H1 (cell line): Measurements from ENCODE around the gene DPYD. TPM values are rescaled to one million over a fixed set of nuclear protein-coding genes. Genes with fewer than 3 reads are reported as not detected.

Source experiments
- CTCF ChIA-PET: fragments of 300-600 bp; sonication (Branson Sonifier 250); formaldehyde crosslinking; loops from one replicate; lab custom pipeline; 2021; ENCODE audit not compliant: partially characterized antibody; lab: Charles Lee
- POLR2A ChIA-PET: fragments of 300-600 bp; sonication (Branson Sonifier 250); formaldehyde crosslinking; loops from one replicate; lab custom pipeline; 2021; ENCODE audit warnings: inconsistent platforms; ENCODE audit not compliant: partially characterized antibody; lab: Charles Lee
- DNase-seq, 2 experiments: peaks; one replicate each; pipeline versions ENCODE4 v3.0.0 to v3.0.0-alpha.2; 2010 to 2022; ENCODE audit warnings: low spot score in 2 of 2, low read depth in 1 of 2, mixed read lengths in 1 of 2
- FAIRE-seq: peaks from 2 replicates; lab custom pipeline; 2011; peaks lifted over from hg19 to GRCh38; lab: Jason Lieb, UNC
- H2AFZ ChIP-seq: 2 replicates; pipeline ENCODE4 v1.8.1; 2012; ENCODE audit warnings: low read length, inconsistent platforms
- H2AK5ac ChIP-seq: 2 replicates; pipeline ENCODE4 v1.6.1; 2013; ENCODE audit warnings: low read depth, low read length
- H2BK120ac ChIP-seq: replicated peaks from 2 replicates; pipeline ENCODE3; 2013; ENCODE audit warnings: low read depth, low read length, inconsistent platforms
- H2BK12ac ChIP-seq: 2 replicates; pipeline ENCODE4 v1.6.1; 2013; ENCODE audit warnings: low read depth, low read length
- H2BK15ac ChIP-seq: 2 replicates; pipeline ENCODE4 v1.6.1; 2013; ENCODE audit warnings: low read length
- H2BK20ac ChIP-seq: 2 replicates; pipeline ENCODE4 v1.6.1; 2013; ENCODE audit warnings: low read length
- H2BK5ac ChIP-seq: 2 replicates; pipeline ENCODE4 v1.6.1; 2013; ENCODE audit warnings: low read depth, low read length
- H3K14ac ChIP-seq: 2 replicates; pipeline ENCODE4 v1.6.1; 2013; ENCODE audit warnings: inconsistent platforms; ENCODE audit not compliant: insufficient read length
- H3K18ac ChIP-seq: 2 replicates; pipeline ENCODE4 v1.6.1; 2013; ENCODE audit warnings: low read length; ENCODE audit errors: extremely low read depth
- H3K23ac ChIP-seq: 2 replicates; pipeline ENCODE4 v1.6.1; 2013; ENCODE audit warnings: inconsistent platforms; ENCODE audit not compliant: insufficient read length
- H3K23me2 ChIP-seq: 2 replicates; pipeline ENCODE4 v1.6.1; 2013; ENCODE audit warnings: low read depth, low read length
- H3K27ac ChIP-seq: 2 replicates; pipeline ENCODE4 v1.6.1; 2011; ENCODE audit warnings: low read depth, low read length, inconsistent platforms
- H3K27me3 ChIP-seq, 4 experiments: replicated peaks in 1 of 4; 1 replicate in 1 of 4; 2 replicates in 3 of 4; pipeline versions ENCODE4 v1.6.1 to v1.8.1; 2011 to 2013; ENCODE audit warnings: low read length in 3 of 4, mild to moderate bottlenecking in 3 of 4, inconsistent platforms in 2 of 4, mixed read lengths in 2 of 4, moderate library complexity in 1 of 4; ENCODE audit not compliant: control insufficient read depth in 3 of 4, insufficient read depth in 3 of 4; ENCODE audit errors: extremely low read depth in 1 of 4
- H3K36me3 ChIP-seq, 4 experiments: 2 replicates each; pipeline versions ENCODE4 v1.6.1 to v1.8.1; 2011 to 2013; ENCODE audit warnings: mild to moderate bottlenecking in 4 of 4, low read length in 3 of 4, moderate library complexity in 2 of 4, control low read depth in 1 of 4, inconsistent platforms in 1 of 4; ENCODE audit not compliant: insufficient read depth in 4 of 4, control insufficient read depth in 2 of 4
- H3K4ac ChIP-seq: replicated peaks from 2 replicates; pipeline ENCODE3; 2013; ENCODE audit warnings: low read length, low read depth, mixed read lengths, inconsistent platforms; ENCODE audit not compliant: insufficient read length
- H3K4me1 ChIP-seq, 4 experiments: replicated peaks in 1 of 4; 1 replicate in 1 of 4; 2 replicates in 3 of 4; pipeline versions ENCODE4 v1.6.1 to v1.8.1; 2011 to 2013; ENCODE audit warnings: low read length in 3 of 4, inconsistent platforms in 2 of 4, mixed read lengths in 1 of 4; ENCODE audit not compliant: insufficient read depth in 4 of 4, control insufficient read depth in 3 of 4
- H3K4me2 ChIP-seq, 2 experiments: 2 replicates each; pipeline versions ENCODE4 v1.6.1 to v1.8.1; 2011 to 2013; ENCODE audit warnings: low read depth in 2 of 2, low read length in 2 of 2, control low read depth in 1 of 2, inconsistent platforms in 1 of 2, mild to moderate bottlenecking in 1 of 2; ENCODE audit not compliant: insufficient read depth in 1 of 2
- H3K4me3 ChIP-seq, 4 experiments: fragments of 200-600, 300-600 bp in 1 of 4; sonication (generic), shearing (Covaris generic), sonication (Bioruptor Twin) in 1 of 4; 2 replicates each; pipeline versions ENCODE4 v1.5.1 to v1.8.1; 2011 to 2016; ENCODE audit warnings: low read length in 4 of 4, low read depth in 3 of 4, control low read depth in 2 of 4, inconsistent platforms in 2 of 4, mild to moderate bottlenecking in 2 of 4, mixed read lengths in 1 of 4, moderate library complexity in 1 of 4; ENCODE audit not compliant: insufficient read depth in 2 of 4; ENCODE audit errors: extremely low read depth in 1 of 4
- H3K56ac ChIP-seq: replicated peaks from 2 replicates; pipeline ENCODE3; 2013; ENCODE audit warnings: low read depth, mild to moderate bottlenecking, mixed read lengths, low read length, inconsistent platforms; ENCODE audit not compliant: insufficient read length
- H3K79me1 ChIP-seq: 2 replicates; pipeline ENCODE4 v1.6.1; 2013; ENCODE audit warnings: low read depth, low read length, control low read depth
- H3K79me2 ChIP-seq, 2 experiments: 2 replicates each; pipeline versions ENCODE4 v1.6.1 to v1.8.1; 2012 to 2013; ENCODE audit warnings: low read length in 2 of 2, mild to moderate bottlenecking in 2 of 2, inconsistent platforms in 1 of 2; ENCODE audit not compliant: insufficient read depth in 2 of 2, control insufficient read depth in 1 of 2
- H3K9ac ChIP-seq, 4 experiments: replicated peaks in 1 of 4; 1 replicate in 1 of 4; 2 replicates in 3 of 4; pipeline versions ENCODE4 v1.6.1 to v1.8.1; 2011 to 2013; ENCODE audit warnings: low read depth in 3 of 4, low read length in 3 of 4, control low read depth in 2 of 4, mild to moderate bottlenecking in 2 of 4, moderate library complexity in 2 of 4, inconsistent platforms in 1 of 4; ENCODE audit errors: extremely low read depth in 1 of 4
- H3K9me3 ChIP-seq, 2 experiments: 2 replicates each; pipeline versions ENCODE4 v1.6.1 to v1.8.1; 2012 to 2013; ENCODE audit warnings: mild to moderate bottlenecking in 2 of 2, moderate library complexity in 2 of 2, control low read depth in 1 of 2, inconsistent platforms in 1 of 2, low read depth in 1 of 2, low read length in 1 of 2, mixed read lengths in 1 of 2; ENCODE audit not compliant: insufficient read depth in 2 of 2
- H4K20me1 ChIP-seq, 2 experiments: replicated peaks in 1 of 2; 2 replicates each; pipeline versions ENCODE3 to v1.8.1; 2011 to 2013; ENCODE audit warnings: inconsistent platforms in 2 of 2, low read length in 2 of 2, mild to moderate bottlenecking in 1 of 2; ENCODE audit not compliant: insufficient read depth in 2 of 2, control insufficient read depth in 1 of 2
- H4K5ac ChIP-seq: 2 replicates; pipeline ENCODE4 v1.6.1; 2013; ENCODE audit warnings: low read length, low read depth, mixed read lengths, inconsistent platforms; ENCODE audit not compliant: insufficient read length
- H4K8ac ChIP-seq: 2 replicates; pipeline ENCODE4 v1.8.0; 2013; ENCODE audit warnings: mild to moderate bottlenecking, moderate library complexity, low read length, inconsistent platforms; ENCODE audit not compliant: insufficient read depth; ENCODE audit errors: extremely low read depth
- H4K91ac ChIP-seq: replicated peaks from 2 replicates; pipeline ENCODE3; 2013; ENCODE audit warnings: low read length, mixed read lengths, inconsistent platforms; ENCODE audit not compliant: insufficient read length
- CTBP2 ChIP-seq: IDR thresholded peaks from 2 replicates; pipeline ENCODE4 v1.7.0; 2011; ENCODE audit warnings: borderline replicate concordance, mild to moderate bottlenecking, moderate library complexity, mixed read lengths, low read length; ENCODE audit not compliant: insufficient read depth, insufficient read length
- E2F6 ChIP-seq: IDR thresholded peaks from 2 replicates; pipeline ENCODE4 v1.6.1; 2012; ENCODE audit warnings: inconsistent platforms
- EGR1 ChIP-seq: IDR thresholded peaks from 2 replicates; pipeline ENCODE4 v1.6.1; 2011; ENCODE audit warnings: low read depth, low read length, borderline replicate concordance
- FOSL1 ChIP-seq: IDR thresholded peaks from 2 replicates; pipeline ENCODE4 v1.6.1; 2011; ENCODE audit warnings: mild to moderate bottlenecking, low read depth, low read length, moderate library complexity; ENCODE audit not compliant: insufficient read depth
- KDM4A ChIP-seq: IDR thresholded peaks from one replicate; pipeline ENCODE4 v1.7.1; 2012; ENCODE audit warnings: low read depth, mild to moderate bottlenecking, moderate library complexity, low read length, inconsistent platforms; ENCODE audit not compliant: severe bottlenecking
- NANOG ChIP-seq: IDR thresholded peaks from 2 replicates; pipeline ENCODE4 v1.6.1; 2011; ENCODE audit warnings: low read length, low read depth, mild to moderate bottlenecking, inconsistent platforms; ENCODE audit not compliant: insufficient read depth, poor library complexity, severe bottlenecking
- PHF8 ChIP-seq: fragments of 200-600 bp; sonication (generic); conservative IDR thresholded peaks from 2 replicates; pipeline ENCODE4 v1.7.1; 2012; ENCODE audit warnings: low read depth, mild to moderate bottlenecking, inconsistent platforms, low read length, moderate library complexity
- POLR2A ChIP-seq, 2 experiments: IDR thresholded peaks; 1 replicate in 1 of 2; 2 replicates in 1 of 2; pipeline ENCODE4 v1.6.1; 2011; ENCODE audit warnings: low read depth in 2 of 2, low read length in 2 of 2, mild to moderate bottlenecking in 2 of 2; ENCODE audit errors: control extremely low read depth in 1 of 2
- RFX5 ChIP-seq: IDR thresholded peaks from 2 replicates; pipeline ENCODE4 v1.6.1; 2011; ENCODE audit warnings: low read depth, low read length, improper control_type of control experiment, borderline replicate concordance
- RNF2 ChIP-seq: fragments of 200-900, 300-1000 bp; sonication (generic); IDR thresholded peaks from 2 replicates; pipeline ENCODE4 v1.7.1; 2016; ENCODE audit warnings: borderline replicate concordance, low read depth, mild to moderate bottlenecking, antibody characterized with exemption, low read length; ENCODE audit not compliant: poor library complexity, severe bottlenecking; ENCODE audit errors: missing control alignments
- SUZ12 ChIP-seq: fragments of 200-600 bp; sonication (generic); IDR thresholded peaks from 2 replicates; pipeline ENCODE4 v1.6.1; 2012; ENCODE audit warnings: mild to moderate bottlenecking, inconsistent platforms, low read length, moderate library complexity, mixed read lengths
- TBP ChIP-seq: IDR thresholded peaks from 2 replicates; pipeline ENCODE4 v1.6.1; 2011; ENCODE audit warnings: low read depth, low read length, improper control_type of control experiment
- ZNF274 ChIP-seq: IDR thresholded peaks from 2 replicates; pipeline ENCODE4 v1.7.0; 2012; ENCODE audit warnings: low read length, borderline replicate concordance; ENCODE audit errors: extremely low read depth
- polyA plus RNA-seq, 7 experiments: library from polyadenylated mRNA; depleted of rRNA in 3 of 7; stranded (reverse) in 5 of 7; unstranded in 2 of 7; fragments of >200 nt in 5 of 7; fragments of 200-250 nt in 2 of 7; gene quantifications; 1 replicate in 5 of 7; 2 replicates in 1 of 7; 4 replicates in 1 of 7; pipeline versions ENCODE4 v1.2.1 to v1.2.3, GENCODE V29; 2011 to 2013; ENCODE audit warnings: missing spikeins in 2 of 7, mixed read lengths in 2 of 7
- total RNA-seq: library from RNA; stranded (reverse); fragmentation: NEBNext Ultra II Directional; extraction: Animal tissue kit (Norgen Biotek cat#: 25700); gene quantifications from 2 replicates; pipeline ENCODE4 v1.2.1, GENCODE V29; 2021

The DPYD gene
- total and polyA plus RNA-seq, 2 of the 8 experiments (the other 6 are each of a cell fraction or from before 2014, with no cell fraction given): 0.29 to 0.73 TPM

GRCh38 chr1:97461782-97462181 is 459.1 kb downstream of the DPYD start:
- Histone ChIP-seq H2AFZ (no peak overlapping the region), H3K56ac (no peak overlapping the region), H3K27ac (no peak overlapping the region), H3K9ac (no peak overlapping the region), H4K91ac (no peak overlapping the region), H3K18ac (no peak overlapping the region), H2AK5ac (no peak overlapping the region), H3K27me3 (no peaks in the 10 kb centered on the region), H3K4me1 (no peaks in the 10 kb centered on the region), H3K4me2 (no peak overlapping the region), H2BK15ac (no peak overlapping the region), H2BK20ac (no peak overlapping the region), H3K14ac (no peak overlapping the region), H3K4me3 (no peak overlapping the region), H4K8ac (no peak overlapping the region), H2BK12ac (no peak overlapping the region), H3K23ac (no peak overlapping the region), H3K79me1 (no peaks in the 10 kb centered on the region), H3K4ac (no peak overlapping the region), H4K20me1 (no peaks in the 10 kb centered on the region), H3K9me3 (peaks cover 10 to 12% of the 10 kb centered on the region in 2 experiments), H2BK5ac (no peak overlapping the region), H2BK120ac (no peak overlapping the region), H3K79me2 (no peaks in the 10 kb centered on the region), H3K23me2 (no peaks in the 10 kb centered on the region), H3K36me3 (no peaks in the 10 kb centered on the region), H4K5ac (no peak overlapping the region)
- no peak for DNase-seq
- CTCF ChIA-PET: interaction anchor here (0.7 kb wide), 1 partner anchor 284 kb away, joined by 3 read pairs; no protein-coding TSS in a partner anchor
- FAIRE-seq: no peak
- POLR2A ChIA-PET: no interaction called here
- TF ChIP-seq KDM4A: no peak
- TF ChIP-seq RFX5: no peak
- no peak for TF ChIP-seq E2F6
- TF ChIP-seq NANOG: no peak
- no peak for TF ChIP-seq PHF8
- no peak for TF ChIP-seq SUZ12
- TF ChIP-seq TBP: no peak
- no peak for TF ChIP-seq RNF2
- TF ChIP-seq POLR2A (IDR thresholded peaks at IDR 0.05; ENCODE audit: control extremely low read depth in 1 of 2, low read depth in 2 of 2, low read length in 2 of 2): no peak
- TF ChIP-seq ZNF274: no peak
- no peak for TF ChIP-seq FOSL1
- TF ChIP-seq CTBP2: no peak
- TF ChIP-seq EGR1: no peak
